ENCODE results near the gene CHP2. TPM values are rescaled to one million over a fixed set of nuclear protein-coding genes. Genes with fewer than 3 reads are reported as not detected.

CHP2 gene
- total RNA-seq, 1 donor from 2014 or later: not detected

DNA sequence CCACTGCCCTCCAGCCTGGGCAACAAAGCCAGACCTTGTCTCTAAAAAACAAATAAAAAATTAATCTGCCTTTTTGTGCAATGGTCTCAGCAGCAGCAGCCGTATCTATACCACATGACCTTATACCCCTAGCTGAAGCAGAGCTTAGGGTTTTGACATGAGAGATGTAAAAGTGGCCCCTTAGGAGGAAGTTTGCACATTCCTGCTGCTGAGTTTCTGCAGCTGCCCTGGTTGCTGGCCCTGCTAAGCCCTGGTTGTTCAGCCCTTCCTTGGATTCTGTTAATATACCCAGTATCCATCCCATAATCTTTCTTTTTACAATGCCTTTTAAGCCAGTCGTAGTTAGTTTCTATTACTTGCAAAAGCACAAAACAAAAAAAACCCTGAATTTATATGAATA is 48.0 kb downstream of the CHP2 start:
- H3K4me3 Mint-ChIP-seq: no peak overlapping the region
- H3K4me1 Mint-ChIP-seq: no peaks in the 10 kb centered on the region
- DNase-seq (ENCODE audit: low spot score in 2 of 2, unreplicated experiment in 2 of 2): no peak
- peaks cover 32% of the 10 kb centered on the region for H3K27me3 Mint-ChIP-seq (ENCODE audit: low read depth)
- H3K36me3 Mint-ChIP-seq: no peaks in the 10 kb centered on the region
- no peak for TF ChIP-seq CTCF (IDR thresholded peaks at IDR 0.05; ENCODE audit: unreplicated experiment)
- no peak overlapping the region for H3K27ac Mint-ChIP-seq
- H3K9me3 Mint-ChIP-seq: no peaks in the 10 kb centered on the region

- no peak for TF ChIP-seq CTCF (IDR thresholded peaks at IDR 0.05; ENCODE audit: unreplicated experiment)
- H3K4me3 Mint-ChIP-seq: no peak overlapping the region
- no peaks in the 10 kb centered on the region for H3K9me3 Mint-ChIP-seq
- DNase-seq (ENCODE audit: low spot score in 2 of 2, unreplicated experiment in 2 of 2): no peak
- H3K4me1 Mint-ChIP-seq: no peaks in the 10 kb centered on the region
- peaks cover 32% of the 10 kb centered on the region for H3K27me3 Mint-ChIP-seq (ENCODE audit: low read depth)
- H3K27ac Mint-ChIP-seq: no peak overlapping the region
- H3K36me3 Mint-ChIP-seq: no peaks in the 10 kb centered on the region
Observed at GRCh38 chr16:23803591-23804123, 48.8 kb downstream of the CHP2 start.

- no peak for TF ChIP-seq CTCF (IDR thresholded peaks at IDR 0.05; ENCODE audit: unreplicated experiment)
- no peaks in the 10 kb centered on the region for H3K36me3 Mint-ChIP-seq
- H3K27me3 Mint-ChIP-seq (ENCODE audit: low read depth): peaks cover 46% of the 10 kb centered on the region
- no peak overlapping the region for H3K4me3 Mint-ChIP-seq
- H3K4me1 Mint-ChIP-seq: no peaks in the 10 kb centered on the region
- H3K27ac Mint-ChIP-seq: no peak overlapping the region
- DNase-seq (ENCODE audit: low spot score in 2 of 2, unreplicated experiment in 2 of 2): no peak
- H3K9me3 Mint-ChIP-seq: no peaks in the 10 kb centered on the region
Observed at GRCh38 chr16:23807028-23807427, 52.2 kb downstream of the CHP2 start.

Other genes starting within 250 kb of the CHP2 start
- 98.7 to 102 TPM (median 101 TPM) in 3 replicates for gene GGA2, start 244.5 kb upstream of the CHP2 start, total RNA-seq
- 29.0 to 35.6 TPM (median 32.5 TPM) in 3 replicates for gene EARS2, start 197.7 kb upstream of the CHP2 start, total RNA-seq
- gene UBFD1, start 197.3 kb upstream of the CHP2 start, total RNA-seq: 99.6 to 114 TPM (median 109 TPM) in 3 replicates
- 61.0 to 66.7 TPM (median 63.7 TPM) in 3 replicates for gene NDUFAB1, start 158.7 kb upstream of the CHP2 start, total RNA-seq
- gene PALB2, start 113.7 kb upstream of the CHP2 start, total RNA-seq: 15.4 to 15.6 TPM (median 15.6 TPM) in 3 replicates
- gene DCTN5, start 113.6 kb upstream of the CHP2 start, total RNA-seq: 74.1 to 77.7 TPM (median 77.5 TPM) in 3 replicates
- 22.3 to 24.2 TPM (median 23.8 TPM) in 3 replicates for gene PLK1, start 76.1 kb upstream of the CHP2 start, total RNA-seq
- 0.16 to 0.32 TPM (median 0.31 TPM) in 3 replicates for gene ERN2, start 41.8 kb upstream of the CHP2 start, total RNA-seq
- gene PRKCB, start 81.0 kb downstream of the CHP2 start, total RNA-seq: 0.27 to 0.38 TPM (median 0.27 TPM) in 3 replicates

All from mesothelial cell of epicardium (in vitro differentiated cells).